Activated naive CD8-positive, alpha-beta T cell treated with anti-CD3 and anti-CD28 coated beads for 36 hours (primary cell): ENCODE data around the gene DRD4. TPM values are rescaled to one million over a fixed set of nuclear protein-coding genes. Genes with fewer than 3 reads are reported as not detected.

Source experiments
- DNase-seq: peaks from one replicate; pipeline ENCODE4 v3.0.0; 2021
- H3K27ac Mint-ChIP-seq: one replicate; pipeline ENCODE4 v1.8.0; 2022; ENCODE audit warnings: mild to moderate bottlenecking, moderate library complexity, mixed read lengths
- H3K27me3 Mint-ChIP-seq: one replicate; pipeline ENCODE4 v1.8.0; 2022; ENCODE audit warnings: mild to moderate bottlenecking, mixed read lengths
- H3K36me3 Mint-ChIP-seq: one replicate; pipeline ENCODE4 v1.8.0; 2021; ENCODE audit warnings: mild to moderate bottlenecking, mixed read lengths
- H3K4me1 Mint-ChIP-seq: one replicate; pipeline ENCODE4 v1.8.0; 2021; ENCODE audit warnings: mixed read lengths
- H3K4me3 Mint-ChIP-seq: one replicate; pipeline ENCODE4 v1.8.0; 2022; ENCODE audit warnings: mild to moderate bottlenecking, moderate library complexity, mixed read lengths
- H3K9me3 Mint-ChIP-seq: one replicate; pipeline ENCODE4 v1.8.0; 2022; ENCODE audit warnings: mixed read lengths
- total RNA-seq, 2 experiments: library from RNA; stranded (reverse); gene quantifications; one replicate each; pipeline ENCODE4 v1.2.3, GENCODE V29; 2021

Gene DRD4
- total RNA-seq, 2 experiments from 2014 or later: 0.26 to 0.37 TPM

GRCh38 chr11:624705-625635, 12.1 kb upstream of the DRD4 start, which contains the start of gene CDHR5:
Gene CDHR5, minus strand, starts transcription at chr11:624955. Its CDS starts 53 bp downstream, at chr11:624902.
- Mint-ChIP-seq H3K27ac (no peak within 1 kb of the TSS), H3K9me3 (no peaks in the 10 kb centered on the region), H3K36me3 (peaks cover 4% of the 10 kb centered on the region), H3K27me3 (peaks cover 28% of the 10 kb centered on the region), H3K4me1 (peaks cover 21% of the 10 kb centered on the region), H3K4me3 (no peak within 1 kb of the TSS)
- DNase-seq: no peak

- no peak for DNase-seq
- H3K27me3 Mint-ChIP-seq: peaks cover 28% of the 10 kb centered on the region
- peaks cover 4% of the 10 kb centered on the region for H3K36me3 Mint-ChIP-seq
- no peak overlapping the region for H3K27ac Mint-ChIP-seq
- no peaks in the 10 kb centered on the region for H3K9me3 Mint-ChIP-seq
- H3K4me3 Mint-ChIP-seq: no peak overlapping the region
- H3K4me1 Mint-ChIP-seq: peaks cover 21% of the 10 kb centered on the region
These were observed 11.3 kb upstream of the DRD4 start for GRCh38 chr11:625636-626268.

GRCh38 chr11:626475-627307, 10.4 kb upstream of the DRD4 start, which contains the start of gene SCT:
Gene SCT, minus strand, starts transcription at chr11:627181. Its CDS starts 38 bp downstream, at chr11:627143.
- Mint-ChIP-seq H3K4me1 (peaks cover 21% of the 10 kb centered on the region), H3K4me3 (no peak within 1 kb of the TSS), H3K36me3 (peaks cover 4% of the 10 kb centered on the region), H3K27me3 (peaks cover 28% of the 10 kb centered on the region), H3K27ac (no peak within 1 kb of the TSS), H3K9me3 (no peaks in the 10 kb centered on the region)
- no peak for DNase-seq

GRCh38 chr11:627308-627576, 9.8 kb upstream of the DRD4 start:
- peaks cover 4% of the 10 kb centered on the region for H3K36me3 Mint-ChIP-seq
- DNase-seq: no peak
- no peak overlapping the region for H3K27ac Mint-ChIP-seq
- H3K9me3 Mint-ChIP-seq: no peaks in the 10 kb centered on the region
- peaks cover 28% of the 10 kb centered on the region for H3K27me3 Mint-ChIP-seq
- peaks cover 21% of the 10 kb centered on the region for H3K4me1 Mint-ChIP-seq
- H3K4me3 Mint-ChIP-seq: no peak overlapping the region

GRCh38 chr11:628056-628455, 9.0 kb upstream of the DRD4 start:
- Mint-ChIP-seq H3K9me3 (no peaks in the 10 kb centered on the region), H3K36me3 (peaks cover 4% of the 10 kb centered on the region), H3K27ac (peak overlapping the region; percentile 84), H3K4me3 (peak overlapping the region; percentile 66), H3K27me3 (peaks cover 28% of the 10 kb centered on the region), H3K4me1 (peaks cover 21% of the 10 kb centered on the region)
- no peak for DNase-seq

GRCh38 chr11:629237-629583, 7.9 kb upstream of the DRD4 start:
- Mint-ChIP-seq H3K27me3 (peaks cover 28% of the 10 kb centered on the region), H3K4me1 (peaks cover 21% of the 10 kb centered on the region), H3K4me3 (peak overlapping the region; percentile 66), H3K9me3 (no peaks in the 10 kb centered on the region), H3K36me3 (peaks cover 4% of the 10 kb centered on the region), H3K27ac (peak overlapping the region; percentile 84)
- no peak for DNase-seq

- H3K27me3 Mint-ChIP-seq: peaks cover 28% of the 10 kb centered on the region
- H3K4me1 Mint-ChIP-seq: peaks cover 24% of the 10 kb centered on the region
- H3K4me3 Mint-ChIP-seq: no peak overlapping the region
- H3K27ac Mint-ChIP-seq: no peak overlapping the region
- peaks cover 4% of the 10 kb centered on the region for H3K36me3 Mint-ChIP-seq
- no peaks in the 10 kb centered on the region for H3K9me3 Mint-ChIP-seq
- no peak for DNase-seq
These were observed 6.2 kb upstream of the DRD4 start for GRCh38 chr11:630871-631270.

- Mint-ChIP-seq H3K9me3 (no peaks in the 10 kb centered on the region), H3K4me1 (peaks cover 10% of the 10 kb centered on the region), H3K27me3 (peaks cover 38% of the 10 kb centered on the region), H3K4me3 (no peak overlapping the region), H3K27ac (no peak overlapping the region), H3K36me3 (peaks cover 2% of the 10 kb centered on the region)
- DNase-seq: no peak
These were observed 1.0 kb upstream of the DRD4 start for GRCh38 chr11:635945-636510.

GRCh38 chr11:637333-637592, 194 bp downstream of the DRD4 start:
- H3K27me3 Mint-ChIP-seq: peaks cover 38% of the 10 kb centered on the region
- H3K27ac Mint-ChIP-seq: no peak overlapping the region
- H3K4me1 Mint-ChIP-seq: peaks cover 10% of the 10 kb centered on the region
- peak overlapping the region; percentile 48 for H3K4me3 Mint-ChIP-seq
- H3K9me3 Mint-ChIP-seq: no peaks in the 10 kb centered on the region
- peaks cover 2% of the 10 kb centered on the region for H3K36me3 Mint-ChIP-seq
- DNase-seq: no peak

- DNase-seq: no peak
- Mint-ChIP-seq H3K9me3 (no peaks in the 10 kb centered on the region), H3K4me3 (peak overlapping the region; percentile 48), H3K27ac (no peak overlapping the region), H3K36me3 (peaks cover 2% of the 10 kb centered on the region), H3K4me1 (peaks cover 10% of the 10 kb centered on the region), H3K27me3 (peaks cover 38% of the 10 kb centered on the region)
These were observed 788 bp downstream of the DRD4 start for GRCh38 chr11:637593-638521.

- H3K36me3 Mint-ChIP-seq: peaks cover 2% of the 10 kb centered on the region
- peaks cover 38% of the 10 kb centered on the region for H3K27me3 Mint-ChIP-seq
- no peaks in the 10 kb centered on the region for H3K9me3 Mint-ChIP-seq
- no peak for DNase-seq
- H3K4me3 Mint-ChIP-seq: peak overlapping the region; percentile 18
- no peak overlapping the region for H3K27ac Mint-ChIP-seq
- peaks cover 10% of the 10 kb centered on the region for H3K4me1 Mint-ChIP-seq
These were observed 1.7 kb downstream of the DRD4 start for GRCh38 chr11:638631-639331.

GRCh38 chr11:639332-639955, 2.4 kb downstream of the DRD4 start:
- no peak for DNase-seq
- Mint-ChIP-seq H3K27me3 (peaks cover 38% of the 10 kb centered on the region), H3K27ac (no peak overlapping the region), H3K4me3 (no peak overlapping the region), H3K4me1 (peaks cover 10% of the 10 kb centered on the region), H3K36me3 (peaks cover 2% of the 10 kb centered on the region), H3K9me3 (no peaks in the 10 kb centered on the region)

GRCh38 chr11:640021-640706, 3.1 kb downstream of the DRD4 start:
- Mint-ChIP-seq H3K4me3 (no peak overlapping the region), H3K27me3 (peaks cover 38% of the 10 kb centered on the region), H3K9me3 (no peaks in the 10 kb centered on the region), H3K4me1 (peaks cover 10% of the 10 kb centered on the region), H3K36me3 (peaks cover 2% of the 10 kb centered on the region), H3K27ac (no peak overlapping the region)
- no peak for DNase-seq
